Testis (tissue), 5 donors: ENCODE measurements around the gene IRX1. TPM values are rescaled to one million over a fixed set of nuclear protein-coding genes. Genes with fewer than 3 reads are reported as not detected.

Source experiments
- DNase-seq: peaks from one replicate; pipeline ENCODE4 v3.0.0-alpha.2; 2019
- H3K27ac ChIP-seq, 2 donors: fragments of 200-600 bp; sonication (generic); one replicate each; pipeline ENCODE4 v1.5.1; 2019
- H3K27me3 ChIP-seq: fragments of 200-600 bp; sonication (generic); one replicate; pipeline ENCODE4 v1.5.1; 2019
- H3K36me3 ChIP-seq: fragments of 200-600 bp; sonication (generic); one replicate; pipeline ENCODE4 v1.5.1; 2017; ENCODE audit warnings: low read depth; ENCODE audit errors: missing control alignments
- H3K4me1 ChIP-seq: fragments of 200-600 bp; sonication (generic); one replicate; pipeline ENCODE4 v1.5.1; 2019
- H3K4me3 ChIP-seq, 2 donors: fragments of 200-600 bp; sonication (generic); one replicate each; pipeline ENCODE4 v1.5.1; 2017 to 2019
- H3K9me3 ChIP-seq: fragments of 200-600 bp; sonication (generic); one replicate; pipeline ENCODE4 v1.5.1; 2017
- POLR2A ChIP-seq: fragments of 450-650 bp; IDR thresholded peaks from one replicate; pipeline ENCODE4 v1.6.1; 2017; ENCODE audit warnings: antibody characterized with exemption, mild to moderate bottlenecking, moderate library complexity
- WGBS, 2 donors: methylation state at CpG; one replicate each; pipeline ENCODE4 v1.1.5; 2018; 5-methylcytosine and 5-hydroxymethylcytosine counted together
- intact Hi-C: fragments of 100-400 bp; cut with DNase I; formaldehyde crosslinking; loops from one replicate; pipeline ENCODE4 v1.15.1; 2023; ENCODE audit warnings: low total_unique reads
- long read RNA-seq, 2 donors: transcript quantifications; one replicate each; lab custom pipeline, GENCODE V29; 2026
- polyA plus RNA-seq: library from polyadenylated mRNA; stranded (reverse); fragments of 350-450 nt; fragmentation: Illumina TruSeq; extraction: RNeasy Lipid Tissue Mini Kit (QIAGEN cat#74804); gene quantifications from one replicate; pipeline ENCODE4 v1.2.3, GENCODE V29; 2014; ENCODE audit warnings: low read depth, low replicate concordance; ENCODE audit not compliant: insufficient read depth
- total RNA-seq, 2 donors: library from RNA; depleted of rRNA; stranded (reverse); fragments of >200 nt; gene quantifications; one replicate each; pipeline ENCODE4 v1.2.3, GENCODE V29; 2016
- TF ChIP-seq, protein P1 (sequence below), 3 experiments: fragments of 450-650 bp in 2 of 3; fragments of 200-600 bp in 1 of 3; sonication (generic) in 1 of 3; IDR thresholded peaks; one replicate each; pipeline ENCODE4 v1.5.1; 2016 to 2019; ENCODE audit warnings: antibody characterized with exemption in 3 of 3, mild to moderate bottlenecking in 2 of 3, moderate library complexity in 1 of 3

The IRX1 gene
- total RNA-seq, result under 1 TPM; 0.19 to 0.47 TPM
- polyA plus RNA-seq, result 0.17 TPM
- long read RNA-seq, donor 1, partial matches to known transcripts, result 0 of 1 reads
- long read RNA-seq, donor 1, other reads (novel, unspliced or antisense), result 0 of 1 reads
- long read RNA-seq, donor 2, partial matches to known transcripts, result 0 of 1 reads
- long read RNA-seq, donor 2, other reads (novel, unspliced or antisense), result 0 of 1 reads

DNA sequence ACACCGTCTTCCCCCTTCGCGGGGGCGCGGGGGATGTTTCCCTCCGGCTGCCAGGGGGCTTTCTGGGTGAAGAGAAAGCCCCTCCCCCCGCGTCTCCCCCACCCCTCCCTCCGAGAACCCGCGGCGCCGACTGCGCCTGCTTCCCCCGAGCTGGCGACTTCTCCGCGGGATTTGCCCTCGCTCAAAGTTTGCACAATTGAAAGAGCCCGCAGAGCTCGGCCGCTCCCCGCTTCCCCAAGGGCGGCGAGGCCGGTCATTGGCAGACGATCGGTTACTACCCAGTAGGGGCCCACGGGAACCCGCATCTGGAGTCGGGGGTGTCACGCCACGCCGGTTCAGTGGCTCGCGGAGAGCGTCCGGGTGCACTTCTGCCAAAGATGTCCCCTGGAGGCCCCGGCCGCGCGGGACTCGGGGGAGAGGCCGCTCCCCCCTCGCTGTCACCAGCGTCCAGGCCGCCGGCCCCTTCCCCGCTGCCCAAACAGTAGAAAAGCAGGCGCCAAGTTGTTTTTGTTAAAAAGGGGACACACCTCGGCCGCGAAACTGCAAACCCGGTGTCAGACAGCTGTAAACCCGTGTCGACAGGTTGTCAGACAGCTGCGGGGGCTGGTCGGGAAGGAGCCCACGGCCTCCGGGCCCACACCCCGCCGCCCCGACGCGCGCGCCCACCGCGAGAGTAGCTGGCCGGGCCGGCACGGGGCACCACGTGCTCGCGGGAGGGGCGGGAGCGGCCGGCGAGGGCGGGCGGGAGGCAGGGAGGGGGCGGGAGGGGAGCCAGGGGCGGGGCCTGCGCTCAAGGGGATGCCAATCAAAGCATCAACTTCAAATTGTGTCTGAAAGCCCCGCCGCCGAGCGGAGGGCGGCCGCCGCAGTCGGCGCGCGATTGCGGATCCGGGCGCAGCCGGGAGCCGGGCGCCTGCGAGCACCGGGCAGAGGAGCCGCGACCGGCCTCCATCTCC, at the start of gene IRX1:
Gene IRX1 (plus strand): TSS at position 827 of the 956 bp plus-strand sequence. CDS start 274 bp downstream, outside the sequence.
- Histone ChIP-seq H3K4me1 (peaks cover 8% of the 10 kb centered on the region), H3K4me3 (peak within 1 kb of the TSS; percentile 6 to 24)

DNA sequence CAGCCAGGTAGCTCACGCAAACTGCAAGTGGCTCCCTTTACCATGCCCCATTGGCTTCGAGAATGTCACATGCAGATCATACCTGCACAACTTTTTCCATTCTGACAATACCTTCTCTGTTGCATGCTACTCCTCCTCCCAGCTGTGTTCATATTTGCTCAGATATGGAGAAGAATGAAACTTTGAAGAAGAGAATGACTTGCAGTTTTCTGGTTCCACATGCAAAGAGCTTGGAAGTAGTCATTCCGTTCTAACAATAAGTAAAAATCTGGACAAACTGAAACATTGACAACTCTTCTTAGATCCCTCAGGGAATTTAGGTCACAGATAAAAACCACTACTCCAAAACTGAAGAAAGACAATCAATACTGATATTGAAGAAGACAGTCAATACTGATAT, 49.6 kb upstream of the IRX1 start:
- TF ChIP-seq POLR2A, result no peak
- TF ChIP-seq, protein P1, sequence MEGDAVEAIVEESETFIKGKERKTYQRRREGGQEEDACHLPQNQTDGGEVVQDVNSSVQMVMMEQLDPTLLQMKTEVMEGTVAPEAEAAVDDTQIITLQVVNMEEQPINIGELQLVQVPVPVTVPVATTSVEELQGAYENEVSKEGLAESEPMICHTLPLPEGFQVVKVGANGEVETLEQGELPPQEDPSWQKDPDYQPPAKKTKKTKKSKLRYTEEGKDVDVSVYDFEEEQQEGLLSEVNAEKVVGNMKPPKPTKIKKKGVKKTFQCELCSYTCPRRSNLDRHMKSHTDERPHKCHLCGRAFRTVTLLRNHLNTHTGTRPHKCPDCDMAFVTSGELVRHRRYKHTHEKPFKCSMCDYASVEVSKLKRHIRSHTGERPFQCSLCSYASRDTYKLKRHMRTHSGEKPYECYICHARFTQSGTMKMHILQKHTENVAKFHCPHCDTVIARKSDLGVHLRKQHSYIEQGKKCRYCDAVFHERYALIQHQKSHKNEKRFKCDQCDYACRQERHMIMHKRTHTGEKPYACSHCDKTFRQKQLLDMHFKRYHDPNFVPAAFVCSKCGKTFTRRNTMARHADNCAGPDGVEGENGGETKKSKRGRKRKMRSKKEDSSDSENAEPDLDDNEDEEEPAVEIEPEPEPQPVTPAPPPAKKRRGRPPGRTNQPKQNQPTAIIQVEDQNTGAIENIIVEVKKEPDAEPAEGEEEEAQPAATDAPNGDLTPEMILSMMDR (IDR thresholded peaks at IDR 0.05), result no peak
- no peaks in the 10 kb centered on the region for H3K27me3 ChIP-seq
- DNase-seq, result no peak

More for the DNA sequence above, at the start of gene IRX1:
- Histone ChIP-seq H3K9me3 (no peaks in the 10 kb centered on the region), H3K36me3 (no peaks in the 10 kb centered on the region), H3K27ac (no peak within 1 kb of the TSS), H3K27me3 (no peaks in the 10 kb centered on the region)
- TF ChIP-seq, protein P1 (IDR thresholded peaks at IDR 0.05), result no peak
- TF ChIP-seq POLR2A, result no peak
- DNase-seq, result no peak
- 0 to 2% methylated on average over 2 to 71 of the region's 106 CpGs for WGBS, 2 donors
- intact Hi-C loops, result no loop called here

DNA sequence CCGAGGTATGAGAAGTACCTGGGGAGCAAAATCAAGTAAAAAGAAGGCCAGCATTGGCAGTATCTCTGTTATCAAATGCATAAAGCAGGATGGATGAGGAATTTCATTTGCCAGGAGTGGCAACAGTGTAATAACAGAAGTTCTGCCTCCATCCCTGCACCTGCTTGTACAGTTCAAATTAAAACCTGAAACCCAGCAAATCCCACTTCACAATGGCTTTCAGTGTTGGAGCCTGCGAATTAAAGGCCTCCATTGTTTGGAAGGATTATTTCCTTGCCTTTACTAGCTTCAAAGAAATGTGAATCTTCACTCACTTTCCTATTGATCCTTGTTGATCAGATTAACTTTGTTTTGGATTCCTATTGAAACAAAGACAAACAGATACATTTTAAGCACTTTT, 31.5 kb upstream of the IRX1 start:
- H3K27me3 ChIP-seq, result no peaks in the 10 kb centered on the region
- no peaks in the 10 kb centered on the region for H3K4me1 ChIP-seq
- no peak for DNase-seq
- no peaks in the 10 kb centered on the region for H3K9me3 ChIP-seq
- intact Hi-C loops, result no loop called here
- no peak overlapping the region for H3K27ac ChIP-seq
- no peak overlapping the region for H3K4me3 ChIP-seq
- no peak for TF ChIP-seq POLR2A
- TF ChIP-seq, protein P1 (IDR thresholded peaks at IDR 0.05), result no peak
- H3K36me3 ChIP-seq, result no peaks in the 10 kb centered on the region
- 71 to 80% methylated on average over 2 of the region's 2 CpGs for WGBS, 2 donors

More for the DNA sequence above, 49.6 kb upstream of the IRX1 start:
- H3K27ac ChIP-seq, result no peak overlapping the region
- no peaks in the 10 kb centered on the region for H3K4me1 ChIP-seq
- intact Hi-C loops, result no loop called here
- WGBS, 2 donors, result 72 to 80% methylated on average over 3 of the region's 3 CpGs
- H3K9me3 ChIP-seq, result no peaks in the 10 kb centered on the region
- no peak overlapping the region for H3K4me3 ChIP-seq
- H3K36me3 ChIP-seq, result no peaks in the 10 kb centered on the region

DNA sequence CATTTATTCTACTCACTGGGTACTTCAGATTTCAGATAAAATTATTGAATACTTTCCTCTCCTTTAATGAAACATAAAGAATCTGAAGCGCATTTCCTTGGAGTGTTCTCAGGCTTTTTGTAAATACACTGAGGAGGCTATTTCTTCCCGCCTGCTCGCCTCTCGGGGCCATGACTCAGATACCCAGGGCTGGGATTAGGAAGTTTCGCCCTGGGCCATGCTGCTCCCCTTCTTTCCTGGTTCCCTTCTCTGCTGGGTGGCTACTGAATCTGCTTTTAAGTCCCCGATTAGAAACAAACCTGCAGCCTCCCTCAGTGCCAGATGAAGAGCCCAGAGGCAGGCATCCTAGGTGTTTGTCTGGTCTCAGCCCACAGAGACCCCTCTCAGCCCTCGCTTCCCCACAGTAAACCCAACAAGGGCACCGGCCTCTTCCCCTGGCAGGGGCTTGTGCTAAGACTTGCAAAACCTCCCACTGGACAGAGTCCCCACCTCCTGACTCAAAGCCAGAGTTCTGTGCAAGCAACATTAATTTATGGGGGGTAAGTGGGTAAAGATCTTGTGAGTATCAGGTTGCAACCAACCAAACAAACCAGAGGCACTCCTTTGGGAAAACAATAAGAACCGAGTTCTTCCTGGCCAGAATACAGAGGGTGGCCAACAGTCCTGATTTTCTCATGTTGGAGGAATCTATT, 30.7 kb upstream of the IRX1 start:
- H3K36me3 ChIP-seq, result no peaks in the 10 kb centered on the region
- no peak for TF ChIP-seq POLR2A
- TF ChIP-seq, protein P1 (IDR thresholded peaks at IDR 0.05), result no peak
- 70 to 75% methylated on average over 7 to 9 of the region's 9 CpGs for WGBS, 2 donors
- no peak overlapping the region for H3K27ac ChIP-seq
- intact Hi-C loops, result no loop called here
- no peak for DNase-seq
- no peaks in the 10 kb centered on the region for H3K4me1 ChIP-seq
- H3K4me3 ChIP-seq, result no peak overlapping the region
- no peaks in the 10 kb centered on the region for H3K27me3 ChIP-seq
- H3K9me3 ChIP-seq, result no peaks in the 10 kb centered on the region
